Measurements from ENCODE around the gene WDR49. TPM values are rescaled to one million over a fixed set of nuclear protein-coding genes. Genes with fewer than 3 reads are reported as not detected.

The WDR49 gene
- total RNA-seq, 1 experiment from 2014 or later, result 0.34 TPM

DNA sequence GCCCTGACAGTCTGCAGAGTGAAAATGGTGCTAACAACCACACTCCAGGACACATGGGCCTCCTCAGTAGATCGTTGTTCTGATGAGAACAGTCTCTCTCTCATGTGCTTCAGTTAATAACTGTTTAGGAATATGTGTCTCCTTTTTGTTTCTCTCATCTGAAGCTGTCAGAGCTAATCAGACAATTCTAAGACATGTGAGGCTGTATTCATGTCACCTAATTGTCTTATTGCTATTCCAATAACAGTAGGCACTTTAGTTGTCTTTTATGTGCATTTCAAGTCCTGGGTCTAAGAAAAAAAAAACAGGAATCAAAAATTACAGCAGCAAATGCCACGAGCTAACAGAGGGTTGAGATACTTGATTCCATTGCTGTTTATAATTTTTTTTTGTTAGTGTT is 89.1 kb downstream of the WDR49 start:
- Histone ChIP-seq H2AFZ (ENCODE audit: low read depth, low read length, poor library complexity, severe bottlenecking) (no peak overlapping the region), H3K9me2 (ENCODE audit: insufficient read depth) (no peaks in the 10 kb centered on the region), H3K4me3 (replicated peaks in 1 of 2; ENCODE audit: low read depth in 1 of 2, low read length in 2 of 2) (no peak overlapping the region), H3K9me3 (ENCODE audit: control insufficient read depth in 1 of 2, insufficient read depth in 1 of 2, low read depth in 1 of 2, low read length in 2 of 2) (no peaks in the 10 kb centered on the region), H3K36me3 (ENCODE audit: control insufficient read depth in 1 of 2, insufficient read depth in 2 of 2, low read length in 2 of 2) (no peaks in the 10 kb centered on the region), H3K4me1 (ENCODE audit: control insufficient read depth in 1 of 2, insufficient read depth in 2 of 2, low read length in 2 of 2) (no peaks in the 10 kb centered on the region), H4K20me1 (ENCODE audit: insufficient read depth) (no peaks in the 10 kb centered on the region), H3K79me2 (ENCODE audit: insufficient read depth, low read length) (no peaks in the 10 kb centered on the region), H3K27me3 (ENCODE audit: insufficient read depth, low read length) (no peaks in the 10 kb centered on the region), H3K27ac (ENCODE audit: low read depth, low read length) (no peak overlapping the region), H3K4me2 (ENCODE audit: low read length) (no peak overlapping the region), H3K9ac (ENCODE audit: low read length) (no peak overlapping the region)
- BruUV-seq (replicated peaks), result no TSS peak
- CTCF ChIA-PET, result no interaction called here
- no peak for ATAC-seq
- intact Hi-C loops (cut with micrococcal nuclease), result no loop called here
- POLR2A ChIA-PET, result no interaction called here
- TF ChIP-seq JUND (IDR thresholded peaks at IDR 0.05) (no peak), SRF (IDR thresholded peaks at IDR 0.05; ENCODE audit: low read depth) (no peak), POLR2AphosphoS5 (IDR thresholded peaks at IDR 0.05; ENCODE audit: low read depth, low read length) (no peak), ELF1 (IDR thresholded peaks at IDR 0.05; ENCODE audit: borderline replicate concordance, low read depth) (no peak), SIN3A (IDR thresholded peaks at IDR 0.05; ENCODE audit: low read depth) (no peak), POLR2A (IDR thresholded peaks at IDR 0.05; ENCODE audit: borderline replicate concordance, extremely low read depth, insufficient read depth, insufficient read length) (no peak), EGR1 (IDR thresholded peaks at IDR 0.05; ENCODE audit: low read depth) (no peak), CBX3 (IDR thresholded peaks at IDR 0.05; ENCODE audit: low read depth) (no peak), CEBPB (IDR thresholded peaks at IDR 0.05; ENCODE audit: low read depth) (no peak), EZH2phosphoT487 (IDR thresholded peaks at IDR 0.05; ENCODE audit: borderline replicate concordance) (no peak), FOSL1 (IDR thresholded peaks at IDR 0.05; ENCODE audit: low read depth) (no peak), ZFX (IDR thresholded peaks at IDR 0.05) (no peak)
- TF ChIP-seq, protein P1, sequence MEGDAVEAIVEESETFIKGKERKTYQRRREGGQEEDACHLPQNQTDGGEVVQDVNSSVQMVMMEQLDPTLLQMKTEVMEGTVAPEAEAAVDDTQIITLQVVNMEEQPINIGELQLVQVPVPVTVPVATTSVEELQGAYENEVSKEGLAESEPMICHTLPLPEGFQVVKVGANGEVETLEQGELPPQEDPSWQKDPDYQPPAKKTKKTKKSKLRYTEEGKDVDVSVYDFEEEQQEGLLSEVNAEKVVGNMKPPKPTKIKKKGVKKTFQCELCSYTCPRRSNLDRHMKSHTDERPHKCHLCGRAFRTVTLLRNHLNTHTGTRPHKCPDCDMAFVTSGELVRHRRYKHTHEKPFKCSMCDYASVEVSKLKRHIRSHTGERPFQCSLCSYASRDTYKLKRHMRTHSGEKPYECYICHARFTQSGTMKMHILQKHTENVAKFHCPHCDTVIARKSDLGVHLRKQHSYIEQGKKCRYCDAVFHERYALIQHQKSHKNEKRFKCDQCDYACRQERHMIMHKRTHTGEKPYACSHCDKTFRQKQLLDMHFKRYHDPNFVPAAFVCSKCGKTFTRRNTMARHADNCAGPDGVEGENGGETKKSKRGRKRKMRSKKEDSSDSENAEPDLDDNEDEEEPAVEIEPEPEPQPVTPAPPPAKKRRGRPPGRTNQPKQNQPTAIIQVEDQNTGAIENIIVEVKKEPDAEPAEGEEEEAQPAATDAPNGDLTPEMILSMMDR (IDR thresholded peaks at IDR 0.05 in 2 of 3, conservative IDR thresholded peaks at IDR 0.05 in 1 of 3; ENCODE audit: borderline replicate concordance in 1 of 3, insufficient read depth in 1 of 3, low read depth in 2 of 3, low read length in 2 of 3), result no peak
- TF ChIP-seq, protein P2, sequence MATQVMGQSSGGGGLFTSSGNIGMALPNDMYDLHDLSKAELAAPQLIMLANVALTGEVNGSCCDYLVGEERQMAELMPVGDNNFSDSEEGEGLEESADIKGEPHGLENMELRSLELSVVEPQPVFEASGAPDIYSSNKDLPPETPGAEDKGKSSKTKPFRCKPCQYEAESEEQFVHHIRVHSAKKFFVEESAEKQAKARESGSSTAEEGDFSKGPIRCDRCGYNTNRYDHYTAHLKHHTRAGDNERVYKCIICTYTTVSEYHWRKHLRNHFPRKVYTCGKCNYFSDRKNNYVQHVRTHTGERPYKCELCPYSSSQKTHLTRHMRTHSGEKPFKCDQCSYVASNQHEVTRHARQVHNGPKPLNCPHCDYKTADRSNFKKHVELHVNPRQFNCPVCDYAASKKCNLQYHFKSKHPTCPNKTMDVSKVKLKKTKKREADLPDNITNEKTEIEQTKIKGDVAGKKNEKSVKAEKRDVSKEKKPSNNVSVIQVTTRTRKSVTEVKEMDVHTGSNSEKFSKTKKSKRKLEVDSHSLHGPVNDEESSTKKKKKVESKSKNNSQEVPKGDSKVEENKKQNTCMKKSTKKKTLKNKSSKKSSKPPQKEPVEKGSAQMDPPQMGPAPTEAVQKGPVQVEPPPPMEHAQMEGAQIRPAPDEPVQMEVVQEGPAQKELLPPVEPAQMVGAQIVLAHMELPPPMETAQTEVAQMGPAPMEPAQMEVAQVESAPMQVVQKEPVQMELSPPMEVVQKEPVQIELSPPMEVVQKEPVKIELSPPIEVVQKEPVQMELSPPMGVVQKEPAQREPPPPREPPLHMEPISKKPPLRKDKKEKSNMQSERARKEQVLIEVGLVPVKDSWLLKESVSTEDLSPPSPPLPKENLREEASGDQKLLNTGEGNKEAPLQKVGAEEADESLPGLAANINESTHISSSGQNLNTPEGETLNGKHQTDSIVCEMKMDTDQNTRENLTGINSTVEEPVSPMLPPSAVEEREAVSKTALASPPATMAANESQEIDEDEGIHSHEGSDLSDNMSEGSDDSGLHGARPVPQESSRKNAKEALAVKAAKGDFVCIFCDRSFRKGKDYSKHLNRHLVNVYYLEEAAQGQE (IDR thresholded peaks at IDR 0.05; ENCODE audit: low read depth), result no peak
- TF ChIP-seq, protein P3, sequence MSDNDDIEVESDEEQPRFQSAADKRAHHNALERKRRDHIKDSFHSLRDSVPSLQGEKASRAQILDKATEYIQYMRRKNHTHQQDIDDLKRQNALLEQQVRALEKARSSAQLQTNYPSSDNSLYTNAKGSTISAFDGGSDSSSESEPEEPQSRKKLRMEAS (IDR thresholded peaks at IDR 0.05), result no peak
- TF ChIP-seq, protein P4, sequence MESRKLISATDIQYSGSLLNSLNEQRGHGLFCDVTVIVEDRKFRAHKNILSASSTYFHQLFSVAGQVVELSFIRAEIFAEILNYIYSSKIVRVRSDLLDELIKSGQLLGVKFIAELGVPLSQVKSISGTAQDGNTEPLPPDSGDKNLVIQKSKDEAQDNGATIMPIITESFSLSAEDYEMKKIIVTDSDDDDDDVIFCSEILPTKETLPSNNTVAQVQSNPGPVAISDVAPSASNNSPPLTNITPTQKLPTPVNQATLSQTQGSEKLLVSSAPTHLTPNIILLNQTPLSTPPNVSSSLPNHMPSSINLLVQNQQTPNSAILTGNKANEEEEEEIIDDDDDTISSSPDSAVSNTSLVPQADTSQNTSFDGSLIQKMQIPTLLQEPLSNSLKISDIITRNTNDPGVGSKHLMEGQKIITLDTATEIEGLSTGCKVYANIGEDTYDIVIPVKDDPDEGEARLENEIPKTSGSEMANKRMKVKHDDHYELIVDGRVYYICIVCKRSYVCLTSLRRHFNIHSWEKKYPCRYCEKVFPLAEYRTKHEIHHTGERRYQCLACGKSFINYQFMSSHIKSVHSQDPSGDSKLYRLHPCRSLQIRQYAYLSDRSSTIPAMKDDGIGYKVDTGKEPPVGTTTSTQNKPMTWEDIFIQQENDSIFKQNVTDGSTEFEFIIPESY (IDR thresholded peaks at IDR 0.05; ENCODE audit: extremely low read depth, insufficient replicate concordance, low read length), result no peak
- no peak for DNase-seq (ENCODE audit: low read depth, low spot score)
- RAD21 ChIA-PET (ENCODE audit: low non-redundant PET in 1 of 2, low total read pairs in 2 of 2, uncharacterized antibody in 2 of 2, unreplicated experiment in 2 of 2), result no interaction called here
